GM12878 (cell line): ENCODE data around the gene LRBA. TPM values are rescaled to one million over a fixed set of nuclear protein-coding genes. Genes with fewer than 3 reads are reported as not detected.

Experiments used
- ATAC-seq: fragments of 200-7000 bp; cut with Tn5 transposase; 3 replicates; pipeline ENCODE4 v1.9.1; 2020; ENCODE audit warnings: mild to moderate bottlenecking, moderate library complexity
- BruUV-seq: library from RNA; stranded (reverse); fragments of 400-500 nt; replicated peaks from 2 replicates; lab custom pipeline; 2021; lab: Mats Ljungman, UMichigan
- CTCF ChIA-PET: fragments of 300-600 bp; sonication (Branson Sonifier 250); formaldehyde crosslinking; extraction: SDS; loops from one replicate; lab custom pipeline; 2021; ENCODE audit warnings: inconsistent platforms; lab: Yijun Ruan, JAX
- POLR2A ChIA-PET: fragments of 350-600 bp; formaldehyde crosslinking; extraction: SDS; loops from one replicate; lab custom pipeline; 2021; ENCODE audit warnings: inconsistent platforms; lab: Charles Lee
- RAD21 ChIA-PET: fragments of 300-600 bp; sonication (Branson Sonifier 250); formaldehyde crosslinking; loops from one replicate; lab custom pipeline; 2023; ENCODE audit warnings: antibody characterized with exemption; ENCODE audit not compliant: unreplicated experiment; lab: Charles Lee
- SMC1A ChIA-PET: fragments of 300-600 bp; sonication (Branson Sonifier 250); formaldehyde crosslinking; loops from one replicate; lab custom pipeline; 2023; ENCODE audit not compliant: unreplicated experiment, uncharacterized antibody; lab: Charles Lee
- DNase-seq: peaks from one replicate; pipeline ENCODE4 v3.0.0-alpha.2; 2011; ENCODE audit warnings: low read depth, low spot score
- FAIRE-seq: peaks from 3 replicates; lab custom pipeline; 2011; peaks lifted over from hg19 to GRCh38; lab: Jason Lieb, UNC
- H2AFZ ChIP-seq: 2 replicates; pipeline ENCODE4 v1.6.0; 2011; ENCODE audit warnings: low read depth, low read length, control low read depth; ENCODE audit not compliant: control insufficient read depth
- H3K27ac ChIP-seq: 2 replicates; pipeline ENCODE4 v1.5.1; 2011; ENCODE audit warnings: control low read depth; ENCODE audit not compliant: control insufficient read depth, insufficient read depth
- H3K27me3 ChIP-seq, 2 experiments: replicated peaks in 1 of 2; 2 replicates each; pipeline versions ENCODE4 v1.6.0 to v1.6.1; 2011; ENCODE audit warnings: low read length in 1 of 2; ENCODE audit not compliant: control insufficient read depth in 2 of 2, insufficient read depth in 2 of 2
- H3K36me3 ChIP-seq, 2 experiments: 2 replicates each; pipeline ENCODE4 v1.5.1; 2011; ENCODE audit warnings: low read length in 1 of 2; ENCODE audit not compliant: control insufficient read depth in 2 of 2, insufficient read depth in 2 of 2
- H3K4me1 ChIP-seq: 2 replicates; pipeline ENCODE4 v1.6.1; 2011; ENCODE audit warnings: mild to moderate bottlenecking, low read length, moderate library complexity, mixed read lengths; ENCODE audit not compliant: control insufficient read depth, insufficient read depth
- H3K4me2 ChIP-seq: 2 replicates; pipeline ENCODE4 v1.6.0; 2011; ENCODE audit warnings: control low read depth; ENCODE audit not compliant: control insufficient read depth, insufficient read depth
- H3K4me3 ChIP-seq: fragments of 200-600 bp; sonication (generic); 2 replicates; pipeline ENCODE4 v1.5.1; 2016
- H3K79me2 ChIP-seq: 2 replicates; pipeline ENCODE4 v1.6.0; 2011; ENCODE audit warnings: low read length; ENCODE audit not compliant: control insufficient read depth, insufficient read depth
- H3K9ac ChIP-seq: 2 replicates; pipeline ENCODE4 v1.8.0; 2011; ENCODE audit warnings: low read length, control low read depth, mixed read lengths; ENCODE audit not compliant: control insufficient read depth, insufficient read depth
- H3K9me3 ChIP-seq: replicated peaks from 3 replicates; pipeline ENCODE4 v1.5.1; 2011; ENCODE audit warnings: mild to moderate bottlenecking, low read length; ENCODE audit not compliant: control insufficient read depth, insufficient read depth
- H4K20me1 ChIP-seq: 2 replicates; pipeline ENCODE4 v1.6.0; 2011; ENCODE audit not compliant: control insufficient read depth, insufficient read depth
- ATF7 ChIP-seq: fragments of 450-650 bp; IDR thresholded peaks from 2 replicates; pipeline ENCODE4 v1.6.1; 2016; ENCODE audit warnings: low read depth, mild to moderate bottlenecking
- CBX5 ChIP-seq: sonication (generic); IDR thresholded peaks from 2 replicates; pipeline ENCODE4 v1.6.1; 2016; ENCODE audit warnings: low read depth, moderate library complexity, mild to moderate bottlenecking, inconsistent platforms
- JUND ChIP-seq: IDR thresholded peaks from 2 replicates; pipeline ENCODE4 v1.6.1; 2012; ENCODE audit warnings: low read depth, mild to moderate bottlenecking, low read length, improper control_type of control experiment, moderate library complexity
- NBN ChIP-seq: fragments of 450-650 bp; IDR thresholded peaks from 2 replicates; pipeline ENCODE4 v1.6.1; 2016
- POU2F2 ChIP-seq: IDR thresholded peaks from 3 replicates; pipeline ENCODE4 v1.6.1; 2011; ENCODE audit warnings: low read depth, mild to moderate bottlenecking, low read length, borderline replicate concordance
- REST ChIP-seq: IDR thresholded peaks from 2 replicates; pipeline ENCODE4 v1.6.1; 2012; ENCODE audit warnings: mild to moderate bottlenecking, low read depth, low read length
- SREBF2 ChIP-seq: IDR thresholded peaks from 2 replicates; pipeline ENCODE4 v1.6.1; 2012; ENCODE audit warnings: mild to moderate bottlenecking, low read length
- TBL1XR1 ChIP-seq: IDR thresholded peaks from 2 replicates; pipeline ENCODE4 v1.6.1; 2012; ENCODE audit warnings: low read depth, low read length, improper control_type of control experiment
- WGBS: methylation state at CpG from one replicate; pipeline ENCODE4 v1.1.6; 2016; ENCODE audit warnings: low lambda C conversion rate; ENCODE audit not compliant: insufficient replicate concordance, insufficient coverage; ENCODE audit errors: missing lambda C conversion rate; 5-methylcytosine and 5-hydroxymethylcytosine counted together
- in situ Hi-C: fragments of 300-500 bp; cut with MboI; formaldehyde crosslinking; loops from 9 replicates; pipeline ENCODE4 v1.14.3; 2018; ENCODE audit warnings: mixed read lengths
- intact Hi-C: fragments of 100-400 bp; cut with micrococcal nuclease; formaldehyde crosslinking; loops from one replicate; pipeline ENCODE4 v1.14.2; 2022; ENCODE audit not compliant: unreplicated experiment
- polyA plus RNA-seq, 11 experiments: library from polyadenylated mRNA; depleted of rRNA in 4 of 11; unstranded in 6 of 11; stranded (reverse) in 5 of 11; fragments of >200 nt; fragmentation: Nextera tagmentation in 4 of 11; fragmentation: Illumina TruSeq in 1 of 11; extraction: Ambion mirVana in 4 of 11; extraction: Trizol in 1 of 11; gene quantifications; 1 replicate in 1 of 11; 2 replicates in 10 of 11; pipeline versions ENCODE4 v1.2.1 to v1.2.3, GENCODE V29; 2011 to 2016; ENCODE audit warnings: inconsistent platforms in 2 of 11, missing spikeins in 2 of 11, low read depth in 1 of 11
- total RNA-seq, 4 experiments: library from RNA; depleted of rRNA in 3 of 4; stranded (reverse); fragments of >200 nt in 3 of 4; fragmentation: Illumina TruSeq in 1 of 4; extraction: Trizol in 1 of 4; gene quantifications; 2 replicates each; pipeline versions ENCODE4 v1.2.1 to v1.2.3, GENCODE V29; 2013 to 2021

The LRBA gene
- total and polyA plus RNA-seq, 10 of the 15 experiments (the other 5 are each of a cell fraction or from before 2014, with no cell fraction given), result 20.3 to 93.4 (median 55.0) TPM

DNA sequence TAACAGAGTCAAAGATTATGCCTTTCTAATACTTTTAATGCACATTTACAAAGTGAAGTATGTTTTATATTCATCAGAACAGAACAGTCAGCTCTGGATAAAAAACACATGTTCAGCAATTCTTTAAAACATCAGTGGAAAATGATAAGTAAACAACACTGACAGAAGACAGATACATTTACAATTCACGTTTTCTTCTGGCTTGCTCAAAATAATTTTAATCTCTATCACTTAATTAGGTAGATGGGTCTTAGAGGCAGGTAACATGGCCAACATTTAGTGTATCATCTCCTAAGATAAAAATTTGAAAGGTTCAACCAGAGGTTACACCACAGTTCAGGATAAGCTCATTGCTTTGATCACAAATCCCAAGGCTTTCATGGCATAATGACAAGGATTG lies 589.9 kb downstream of the LRBA start:
- intact Hi-C loops (no loop called here), in situ Hi-C loops (no loop called here)
- WGBS, result 97% methylated on average over 1 of the region's 1 CpG
- Histone ChIP-seq H3K79me2 (no peaks in the 10 kb centered on the region), H3K27ac (no peak overlapping the region), H3K4me2 (no peak overlapping the region), H2AFZ (no peak overlapping the region), H4K20me1 (no peaks in the 10 kb centered on the region), H3K36me3 (no peaks in the 10 kb centered on the region), H3K4me1 (no peaks in the 10 kb centered on the region), H3K4me3 (no peak overlapping the region), H3K9me3 (no peaks in the 10 kb centered on the region), H3K27me3 (no peaks in the 10 kb centered on the region), H3K9ac (no peak overlapping the region)
- no peak for DNase-seq
- CTCF ChIA-PET, result no interaction called here
- BruUV-seq, result no TSS peak
- TF ChIP-seq CBX5, result no peak
- no peak for TF ChIP-seq ATF7
- TF ChIP-seq POU2F2, result no peak
- no peak for TF ChIP-seq NBN
- no peak for TF ChIP-seq SREBF2
- TF ChIP-seq REST, result no peak
- TF ChIP-seq JUND, result no peak
- TF ChIP-seq TBL1XR1, result no peak
- ATAC-seq, result no peak
- no peak for FAIRE-seq
- SMC1A ChIA-PET, result interaction anchor here (1.2 to 1.6 kb wide), 2 partner anchors 51 to 137 kb away, joined by 3 to 4 read pairs; no protein-coding TSS in a partner anchor
- POLR2A ChIA-PET, result no interaction called here
- RAD21 ChIA-PET, result no interaction called here
